Stimulated activated CD8-positive, alpha-beta memory T cell treated with anti-CD3 and anti-CD28 coated beads, Interleukin-12 subunit alpha, Interleukin-12 subunit beta, amount 100 ng/mL, for 24 hours (primary cell): ENCODE data around the gene MYO5B.
"Not testable (repeated sequence)": the region's sequence is repeated elsewhere in the genome, so short reads cannot be mapped to it uniquely, and the experiment has no call there.

Experiments
- DNase-seq: peaks from one replicate; pipeline ENCODE4 v3.0.0-alpha.2; 2020; ENCODE audit errors: extremely low read depth

The MYO5B gene

GRCh38 chr18:49837316-49837835, 357.6 kb downstream of the MYO5B start:
- DNase-seq = not testable (repeated sequence)

- no peak for DNase-seq
These were observed 359.5 kb downstream of the MYO5B start for GRCh38 chr18:49835405-49835804.

GRCh38 chr18:49834258-49834657, 360.7 kb downstream of the MYO5B start:
- DNase-seq = no peak

GRCh38 chr18:49833814-49834213, 361.1 kb downstream of the MYO5B start:
- DNase-seq = no peak

GRCh38 chr18:49832221-49832647, 362.7 kb downstream of the MYO5B start:
- no peak for DNase-seq

- DNase-seq = no peak
These were observed 367.0 kb downstream of the MYO5B start for GRCh38 chr18:49827996-49828395.

GRCh38 chr18:49819823-49820671, 374.9 kb downstream of the MYO5B start:
- no peak for DNase-seq

- no peak for DNase-seq
These were observed 375.8 kb downstream of the MYO5B start for GRCh38 chr18:49819071-49819662.

GRCh38 chr18:49817947-49818346, 377.0 kb downstream of the MYO5B start:
- no peak for DNase-seq

GRCh38 chr18:49815927-49816326, 379.0 kb downstream of the MYO5B start:
- DNase-seq = no peak

- peak; percentile 25 for DNase-seq
These were observed 380.8 kb downstream of the MYO5B start for GRCh38 chr18:49814147-49814499.

- DNase-seq = peak; percentile 65
These were observed 381.4 kb downstream of the MYO5B start, which contains the start of gene ACAA2 for GRCh38 chr18:49813319-49814146. Gene ACAA2 (minus strand): TSS chr18:49813533. CDS start chr18:49813484, 49 bp downstream.

GRCh38 chr18:49813069-49813318, 382.0 kb downstream of the MYO5B start:
- no peak for DNase-seq

GRCh38 chr18:49812286-49813068, 382.5 kb downstream of the MYO5B start:
- DNase-seq = no peak

GRCh38 chr18:49811151-49811938, 383.6 kb downstream of the MYO5B start:
- no peak for DNase-seq

GRCh38 chr18:49808553-49809191, 386.3 kb downstream of the MYO5B start:
- DNase-seq = not testable (repeated sequence)

- DNase-seq = no peak
These were observed 390.9 kb downstream of the MYO5B start for GRCh38 chr18:49804096-49804495.

- no peak for DNase-seq
These were observed 392.3 kb downstream of the MYO5B start for GRCh38 chr18:49802623-49803022.

GRCh38 chr18:49800491-49800890, 394.5 kb downstream of the MYO5B start:
- not testable (repeated sequence) for DNase-seq

GRCh38 chr18:49799806-49800205, 395.1 kb downstream of the MYO5B start:
- DNase-seq = not testable (repeated sequence)
